ENCODE measurements around the gene LRATD1. TPM values are rescaled to one million over a fixed set of nuclear protein-coding genes. Genes with fewer than 3 reads are reported as not detected.

Gene LRATD1
- total and polyA plus RNA-seq, 2 experiments from 2014 or later, result 0.65 to 1.5 TPM

- Histone ChIP-seq H3K36me3 (no peaks in the 10 kb centered on the region), H3K4me1 (ENCODE audit: low read depth) (no peaks in the 10 kb centered on the region), H3K27me3 (no peaks in the 10 kb centered on the region), H3K4me3 (no peak overlapping the region), H3K9me3 (ENCODE audit: low read depth) (no peaks in the 10 kb centered on the region), H3K27ac (no peak overlapping the region)
- no peak for DNase-seq (ENCODE audit: low read depth in 1 of 2, low spot score in 1 of 2)
- no peak for TF ChIP-seq CTCF (IDR thresholded peaks at IDR 0.05; ENCODE audit: low read depth, low read length)
Observed at GRCh38 chr2:14661163-14661562, 28.6 kb downstream of the LRATD1 start.

GRCh38 chr2:14673351-14673875, 40.9 kb downstream of the LRATD1 start:
- Histone ChIP-seq H3K36me3 (no peaks in the 10 kb centered on the region), H3K9me3 (ENCODE audit: low read depth) (no peaks in the 10 kb centered on the region), H3K27ac (no peak overlapping the region), H3K27me3 (no peaks in the 10 kb centered on the region), H3K4me1 (ENCODE audit: low read depth) (no peaks in the 10 kb centered on the region), H3K4me3 (no peak overlapping the region)
- TF ChIP-seq CTCF (IDR thresholded peaks at IDR 0.05; ENCODE audit: low read depth, low read length), result no peak
- no peak for DNase-seq (ENCODE audit: low read depth in 1 of 2, low spot score in 1 of 2)

DNA sequence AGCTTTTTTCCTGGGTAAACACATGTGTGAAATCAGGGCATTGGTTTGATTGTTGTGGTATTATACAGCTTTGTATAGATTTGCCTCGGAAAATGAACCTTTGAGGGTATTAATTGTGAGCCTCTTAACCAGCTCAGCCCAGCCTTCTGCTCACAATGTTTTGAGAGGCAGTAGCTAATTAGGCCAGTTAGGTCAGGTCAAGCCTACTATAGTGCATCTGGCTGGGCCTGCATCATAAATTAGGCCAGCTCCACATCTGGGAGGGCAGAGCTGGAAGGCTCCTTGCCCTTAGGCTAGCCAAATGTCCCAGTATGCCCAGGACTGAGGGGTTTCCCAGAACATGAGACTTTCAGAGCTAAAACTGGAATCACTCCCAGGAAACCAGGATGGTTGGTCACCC, 43.0 kb downstream of the LRATD1 start:
- H3K9me3 ChIP-seq (ENCODE audit: low read depth), result no peaks in the 10 kb centered on the region
- H3K27ac ChIP-seq, result no peak overlapping the region
- no peaks in the 10 kb centered on the region for H3K4me1 ChIP-seq (ENCODE audit: low read depth)
- no peak for DNase-seq (ENCODE audit: low read depth in 1 of 2, low spot score in 1 of 2)
- H3K36me3 ChIP-seq, result no peaks in the 10 kb centered on the region
- no peak for TF ChIP-seq CTCF (IDR thresholded peaks at IDR 0.05; ENCODE audit: low read depth, low read length)
- H3K27me3 ChIP-seq, result no peaks in the 10 kb centered on the region
- no peak overlapping the region for H3K4me3 ChIP-seq

- no peak for DNase-seq (ENCODE audit: low read depth in 1 of 2, low spot score in 1 of 2)
- Histone ChIP-seq H3K27me3 (no peaks in the 10 kb centered on the region), H3K9me3 (ENCODE audit: low read depth) (no peaks in the 10 kb centered on the region), H3K27ac (no peak overlapping the region), H3K36me3 (no peaks in the 10 kb centered on the region), H3K4me1 (ENCODE audit: low read depth) (no peaks in the 10 kb centered on the region), H3K4me3 (no peak overlapping the region)
- no peak for TF ChIP-seq CTCF (IDR thresholded peaks at IDR 0.05; ENCODE audit: low read depth, low read length)
Observed at GRCh38 chr2:14676371-14676770, 43.9 kb downstream of the LRATD1 start.

- peak in 1 of 2 donors; percentile 47 for DNase-seq (ENCODE audit: low read depth in 1 of 2, low spot score in 1 of 2)
- no peaks in the 10 kb centered on the region for H3K9me3 ChIP-seq (ENCODE audit: low read depth)
- H3K36me3 ChIP-seq, result no peaks in the 10 kb centered on the region
- no peak overlapping the region for H3K27ac ChIP-seq
- no peaks in the 10 kb centered on the region for H3K27me3 ChIP-seq
- TF ChIP-seq CTCF (IDR thresholded peaks at IDR 0.05; ENCODE audit: low read depth, low read length), result no peak
- H3K4me3 ChIP-seq, result no peak overlapping the region
- H3K4me1 ChIP-seq (ENCODE audit: low read depth), result no peaks in the 10 kb centered on the region
Observed at GRCh38 chr2:14677039-14677438, 44.5 kb downstream of the LRATD1 start.

DNA sequence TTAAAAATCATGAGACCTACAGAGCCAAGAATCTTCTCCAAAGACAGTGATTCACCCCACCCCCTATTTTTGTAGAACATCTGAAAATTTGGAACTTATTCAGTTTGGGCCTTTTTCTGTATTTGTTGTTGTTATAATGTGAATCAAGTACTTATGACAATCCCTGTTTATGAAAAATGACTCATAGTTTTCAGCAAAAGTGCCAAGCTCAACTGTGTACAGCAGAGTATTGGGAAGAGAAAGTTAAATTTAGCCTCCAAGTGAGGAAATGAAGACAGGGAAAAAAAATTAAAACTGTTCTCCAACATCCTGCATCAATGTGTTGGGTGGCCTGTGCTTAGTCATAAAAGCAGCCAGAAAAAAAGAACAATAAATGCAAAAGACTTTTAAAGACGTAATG, 46.2 kb downstream of the LRATD1 start:
- Histone ChIP-seq H3K9me3 (ENCODE audit: low read depth) (no peaks in the 10 kb centered on the region), H3K36me3 (no peaks in the 10 kb centered on the region), H3K27me3 (no peaks in the 10 kb centered on the region), H3K4me3 (no peak overlapping the region), H3K27ac (no peak overlapping the region), H3K4me1 (ENCODE audit: low read depth) (no peaks in the 10 kb centered on the region)
- no peak for TF ChIP-seq CTCF (IDR thresholded peaks at IDR 0.05; ENCODE audit: low read depth, low read length)
- DNase-seq (ENCODE audit: low read depth in 1 of 2, low spot score in 1 of 2), result no peak

Measured in cardiac muscle cell (in vitro differentiated cells and primary cell).